H9 (cell line): ENCODE results near the gene PRKAR2B. TPM values are rescaled to one million over a fixed set of nuclear protein-coding genes. Genes with fewer than 3 reads are reported as not detected.

Source experiments
- DNase-seq: peaks from one replicate; pipeline ENCODE4 v3.0.0-alpha.2; 2017
- H2AFZ ChIP-seq: one replicate; pipeline ENCODE4 v1.6.1; 2013; ENCODE audit warnings: mild to moderate bottlenecking, low read length, control low read depth, moderate library complexity
- H2AK5ac ChIP-seq: 2 replicates; pipeline ENCODE4 v1.6.1; 2013; ENCODE audit warnings: low read length, control low read depth, mixed read lengths; ENCODE audit not compliant: insufficient read length
- H2BK120ac ChIP-seq: one replicate; pipeline ENCODE4 v1.6.1; 2013; ENCODE audit warnings: low read depth, mild to moderate bottlenecking, low read length, control low read depth, inconsistent platforms; ENCODE audit not compliant: poor library complexity, severe bottlenecking
- H2BK12ac ChIP-seq: 2 replicates; pipeline ENCODE4 v1.6.1; 2013; ENCODE audit warnings: low read length, control low read depth, mixed read lengths, low read depth; ENCODE audit not compliant: insufficient read length
- H2BK15ac ChIP-seq: 2 replicates; pipeline ENCODE4 v1.6.1; 2013; ENCODE audit warnings: low read depth, low read length, control low read depth
- H2BK20ac ChIP-seq: one replicate; pipeline ENCODE4 v1.6.1; 2013; ENCODE audit warnings: low read depth, mild to moderate bottlenecking, low read length, control low read depth, inconsistent platforms; ENCODE audit not compliant: poor library complexity, severe bottlenecking
- H2BK5ac ChIP-seq: 2 replicates; pipeline ENCODE4 v1.6.1; 2013; ENCODE audit warnings: low read length, control low read depth, mixed read lengths; ENCODE audit not compliant: insufficient read length
- H3K14ac ChIP-seq: 2 replicates; pipeline ENCODE4 v1.6.1; 2013; ENCODE audit warnings: low read length, control low read depth; ENCODE audit not compliant: insufficient read depth
- H3K18ac ChIP-seq: 2 replicates; pipeline ENCODE4 v1.6.1; 2013; ENCODE audit warnings: low read depth, mild to moderate bottlenecking, mixed read lengths, low read length, control low read depth; ENCODE audit not compliant: insufficient read length
- H3K23ac ChIP-seq: 2 replicates; pipeline ENCODE4 v1.6.1; 2013; ENCODE audit warnings: low read length, control low read depth, mixed read lengths, low read depth; ENCODE audit not compliant: insufficient read length
- H3K23me2 ChIP-seq: 2 replicates; pipeline ENCODE4 v1.6.1; 2013; ENCODE audit warnings: low read depth, mild to moderate bottlenecking, mixed read lengths, low read length, control low read depth; ENCODE audit not compliant: insufficient read length, poor library complexity, severe bottlenecking
- H3K27ac ChIP-seq: 2 replicates; pipeline ENCODE4 v1.5.1; 2013; ENCODE audit warnings: low read length, control low read depth, mixed read lengths, low read depth; ENCODE audit not compliant: insufficient read length
- H3K27me3 ChIP-seq: 2 replicates; pipeline ENCODE4 v1.6.1; 2013; ENCODE audit warnings: low read length, control low read depth, inconsistent platforms; ENCODE audit not compliant: insufficient read depth
- H3K4ac ChIP-seq: 2 replicates; pipeline ENCODE4 v1.6.1; 2013; ENCODE audit warnings: low read depth, mild to moderate bottlenecking, control low read depth, inconsistent platforms, low read length, moderate library complexity
- H3K4me1 ChIP-seq: 2 replicates; pipeline ENCODE4 v1.6.1; 2013; ENCODE audit warnings: low read length, control low read depth, inconsistent platforms; ENCODE audit not compliant: insufficient read depth
- H3K4me2 ChIP-seq: 2 replicates; pipeline ENCODE4 v1.6.1; 2013; ENCODE audit warnings: low read length, control low read depth, mixed read lengths; ENCODE audit not compliant: insufficient read length, insufficient read depth
- H3K56ac ChIP-seq: 2 replicates; pipeline ENCODE4 v1.6.1; 2013; ENCODE audit warnings: low read depth, mild to moderate bottlenecking, mixed read lengths, low read length, control low read depth; ENCODE audit not compliant: insufficient read length
- H3K79me1 ChIP-seq: 2 replicates; pipeline ENCODE4 v1.6.1; 2013; ENCODE audit warnings: low read depth, mild to moderate bottlenecking, moderate library complexity, low read length, control low read depth, inconsistent platforms; ENCODE audit not compliant: insufficient read depth, poor library complexity, severe bottlenecking
- H3K79me2 ChIP-seq: 2 replicates; pipeline ENCODE4 v1.6.1; 2013; ENCODE audit warnings: low read length, control low read depth, inconsistent platforms; ENCODE audit not compliant: insufficient read depth
- H3K9ac ChIP-seq: 2 replicates; pipeline ENCODE4 v1.6.1; 2013; ENCODE audit warnings: low read length, control low read depth, mixed read lengths; ENCODE audit not compliant: insufficient read length; ENCODE audit errors: extremely low read depth
- H3K9me3 ChIP-seq: one replicate; pipeline ENCODE4 v1.6.1; 2013; ENCODE audit warnings: low read depth, low read length, inconsistent platforms; ENCODE audit not compliant: control insufficient read depth
- H3T11ph ChIP-seq: one replicate; pipeline ENCODE4 v1.6.1; 2013; ENCODE audit warnings: mild to moderate bottlenecking, low read length, control low read depth, inconsistent platforms
- H4K20me1 ChIP-seq: one replicate; pipeline ENCODE4 v1.6.1; 2013; ENCODE audit not compliant: control insufficient read depth, insufficient read length, insufficient read depth
- H4K5ac ChIP-seq: 2 replicates; pipeline ENCODE4 v1.6.1; 2013; ENCODE audit warnings: low read depth, mild to moderate bottlenecking, mixed read lengths, low read length, control low read depth; ENCODE audit not compliant: insufficient read length
- H4K8ac ChIP-seq: replicated peaks from 2 replicates; pipeline ENCODE4 v1.6.1; 2013; ENCODE audit warnings: low read length, control low read depth, mixed read lengths, low read depth; ENCODE audit not compliant: insufficient read length
- H4K91ac ChIP-seq: 2 replicates; pipeline ENCODE4 v1.6.1; 2013; ENCODE audit warnings: low read depth, mild to moderate bottlenecking, moderate library complexity, mixed read lengths, low read length, control low read depth; ENCODE audit not compliant: insufficient read length
- H3K27ac Mint-ChIP-seq, 3 experiments: 2 replicates in 2 of 3; 3 replicates in 1 of 3; pipeline ENCODE4 v1.8.0; 2020 to 2021; ENCODE audit warnings: mixed read lengths in 3 of 3, mild to moderate bottlenecking in 1 of 3, moderate library complexity in 1 of 3
- H3K27me3 Mint-ChIP-seq: 2 replicates; pipeline ENCODE4 v1.8.0; 2021; ENCODE audit warnings: low read depth, mild to moderate bottlenecking, moderate library complexity, mixed read lengths
- H3K36me3 Mint-ChIP-seq, 3 experiments: 2 replicates in 2 of 3; 3 replicates in 1 of 3; pipeline ENCODE4 v1.8.0; 2020 to 2021; ENCODE audit warnings: low read depth in 3 of 3, mixed read lengths in 3 of 3; ENCODE audit not compliant: insufficient read depth in 1 of 3
- H3K4me1 Mint-ChIP-seq, 2 experiments: 2 replicates each; pipeline ENCODE4 v1.8.0; 2020; ENCODE audit warnings: mixed read lengths in 2 of 2
- H3K4me3 Mint-ChIP-seq, 2 experiments: 2 replicates in 1 of 2; 3 replicates in 1 of 2; pipeline ENCODE4 v1.8.0; 2020 to 2021; ENCODE audit warnings: mild to moderate bottlenecking in 2 of 2, mixed read lengths in 2 of 2, moderate library complexity in 1 of 2
- H3K9me3 Mint-ChIP-seq, 2 experiments: 2 replicates in 1 of 2; 3 replicates in 1 of 2; pipeline ENCODE4 v1.8.0; 2020; ENCODE audit warnings: mild to moderate bottlenecking in 2 of 2, mixed read lengths in 2 of 2, moderate library complexity in 1 of 2
- WGBS: extraction: QIAGEN DNeasy Blood & Tissue Kit; methylation state at CpG from one replicate; pipeline ENCODE4 v1.1.7; 2013; ENCODE audit warnings: missing lambda C conversion rate, low lambda C conversion rate, mixed read lengths; ENCODE audit not compliant: insufficient read length; ENCODE audit errors: extremely low coverage; 5-methylcytosine and 5-hydroxymethylcytosine counted together
- total RNA-seq: library from RNA; stranded (reverse); gene quantifications from 2 replicates; pipeline ENCODE4 v1.2.1, GENCODE V29; 2021
- TF ChIP-seq, protein P1 (sequence below): fragments of 200-600 bp; sonication (generic); conservative IDR thresholded peaks from 3 replicates; pipeline ENCODE4 v1.8.0; 2021; ENCODE audit warnings: antibody characterized with exemption, mild to moderate bottlenecking

The PRKAR2B gene
- total RNA-seq, 1 experiment from 2014 or later: 16.6 TPM

DNA sequence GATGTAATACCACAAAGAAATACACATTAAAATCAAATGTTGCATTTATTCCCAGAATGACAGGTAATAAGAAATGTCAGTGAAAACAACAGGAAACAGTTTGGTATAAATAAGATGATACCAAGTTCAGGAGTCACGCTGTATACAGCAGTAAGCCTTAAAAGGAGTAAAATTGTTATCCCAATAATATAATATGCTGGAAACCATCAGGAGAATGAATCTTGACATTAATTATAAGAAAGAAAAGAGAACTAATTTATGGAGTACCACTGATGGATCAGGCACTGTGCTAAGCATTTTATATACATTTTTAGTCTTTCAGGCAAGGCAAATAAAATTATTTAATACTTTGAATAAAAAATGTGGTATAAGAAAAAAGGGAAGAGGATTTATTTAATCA, 27.6 kb downstream of the PRKAR2B start:
- Mint-ChIP-seq H3K36me3 (peaks cover 2 to 6% (median 2%) of the 10 kb centered on the region in 3 experiments; a peak in 3 of 7 replicates), H3K4me1 (peaks cover 14 to 17% of the 10 kb centered on the region in 2 experiments), H3K27me3 (no peaks in the 10 kb centered on the region), H3K9me3 (no peaks in the 10 kb centered on the region), H3K4me3 (no peak overlapping the region), H3K27ac (no peak overlapping the region)
- no peak overlapping the region for H4K5ac ChIP-seq
- H3K56ac ChIP-seq: no peak overlapping the region
- no peaks in the 10 kb centered on the region for H3K23me2 ChIP-seq
- no peak overlapping the region for H2BK20ac ChIP-seq
- TF ChIP-seq, protein P1, sequence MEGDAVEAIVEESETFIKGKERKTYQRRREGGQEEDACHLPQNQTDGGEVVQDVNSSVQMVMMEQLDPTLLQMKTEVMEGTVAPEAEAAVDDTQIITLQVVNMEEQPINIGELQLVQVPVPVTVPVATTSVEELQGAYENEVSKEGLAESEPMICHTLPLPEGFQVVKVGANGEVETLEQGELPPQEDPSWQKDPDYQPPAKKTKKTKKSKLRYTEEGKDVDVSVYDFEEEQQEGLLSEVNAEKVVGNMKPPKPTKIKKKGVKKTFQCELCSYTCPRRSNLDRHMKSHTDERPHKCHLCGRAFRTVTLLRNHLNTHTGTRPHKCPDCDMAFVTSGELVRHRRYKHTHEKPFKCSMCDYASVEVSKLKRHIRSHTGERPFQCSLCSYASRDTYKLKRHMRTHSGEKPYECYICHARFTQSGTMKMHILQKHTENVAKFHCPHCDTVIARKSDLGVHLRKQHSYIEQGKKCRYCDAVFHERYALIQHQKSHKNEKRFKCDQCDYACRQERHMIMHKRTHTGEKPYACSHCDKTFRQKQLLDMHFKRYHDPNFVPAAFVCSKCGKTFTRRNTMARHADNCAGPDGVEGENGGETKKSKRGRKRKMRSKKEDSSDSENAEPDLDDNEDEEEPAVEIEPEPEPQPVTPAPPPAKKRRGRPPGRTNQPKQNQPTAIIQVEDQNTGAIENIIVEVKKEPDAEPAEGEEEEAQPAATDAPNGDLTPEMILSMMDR: no peak
- no peak overlapping the region for H3K9ac ChIP-seq
- H2BK5ac ChIP-seq: no peak overlapping the region
- no peak overlapping the region for H3K14ac ChIP-seq
- no peaks in the 10 kb centered on the region for H3K9me3 ChIP-seq
- no CpG with 5 or more reads among the region's 1 CpG for WGBS
- H2BK15ac ChIP-seq: no peak overlapping the region
- H3K23ac ChIP-seq: no peak overlapping the region
- no peak overlapping the region for H2BK120ac ChIP-seq
- H4K20me1 ChIP-seq: no peaks in the 10 kb centered on the region
- H3T11ph ChIP-seq: no peak overlapping the region
- no peak for DNase-seq
- no peak overlapping the region for H3K4me2 ChIP-seq
- H3K27ac ChIP-seq: no peak overlapping the region
- no peaks in the 10 kb centered on the region for H3K79me1 ChIP-seq
- H3K18ac ChIP-seq: no peak overlapping the region
- H2AFZ ChIP-seq: no peak overlapping the region
- no peak overlapping the region for H3K4ac ChIP-seq
- no peaks in the 10 kb centered on the region for H3K27me3 ChIP-seq
- H3K79me2 ChIP-seq: no peaks in the 10 kb centered on the region; the same call in 1 of the 2 replicates
- H4K91ac ChIP-seq: no peak overlapping the region
- H3K4me1 ChIP-seq: peaks cover 2% of the 10 kb centered on the region; the same call in 1 of the 2 replicates
- H2AK5ac ChIP-seq: no peak overlapping the region
- H2BK12ac ChIP-seq: no peak overlapping the region
- H4K8ac ChIP-seq: no peak overlapping the region
